Stimulated activated memory B cell treated with anti-CD40 and anti-IgM and Interleukin-4, amounts not matched to agents 10 μg/mL and 1 μg/mL and 100 μg/mL, for 72 hours (primary cell): ENCODE measurements around the gene TSPAN9.

Source experiments
- ATAC-seq: fragments of 150-1000 bp; cut with Tn5 transposase; 2 replicates; pipeline ENCODE4 v1.10.0; 2021
- H3K27ac Mint-ChIP-seq: one replicate; pipeline ENCODE4 v1.8.0; 2022; ENCODE audit warnings: mild to moderate bottlenecking, mixed read lengths
- H3K27me3 Mint-ChIP-seq: one replicate; pipeline ENCODE4 v1.8.0; 2022; ENCODE audit warnings: mixed read lengths
- H3K36me3 Mint-ChIP-seq: one replicate; pipeline ENCODE4 v1.8.0; 2022; ENCODE audit warnings: mixed read lengths
- H3K4me1 Mint-ChIP-seq: one replicate; pipeline ENCODE4 v1.8.0; 2022; ENCODE audit warnings: mixed read lengths
- H3K4me3 Mint-ChIP-seq: one replicate; pipeline ENCODE4 v1.8.0; 2022; ENCODE audit warnings: mild to moderate bottlenecking, moderate library complexity, mixed read lengths
- H3K9me3 Mint-ChIP-seq: one replicate; pipeline ENCODE4 v1.8.0; 2022; ENCODE audit warnings: mixed read lengths

TSPAN9 gene

GRCh38 chr12:3282384-3282670, 205.1 kb downstream of the TSPAN9 start:
- no peaks in the 10 kb centered on the region for H3K36me3 Mint-ChIP-seq
- peaks cover 56% of the 10 kb centered on the region for H3K27me3 Mint-ChIP-seq
- no peak for ATAC-seq
- peaks cover 17% of the 10 kb centered on the region for H3K4me1 Mint-ChIP-seq
- H3K27ac Mint-ChIP-seq, result no peak overlapping the region
- H3K4me3 Mint-ChIP-seq, result no peak overlapping the region
- H3K9me3 Mint-ChIP-seq, result no peaks in the 10 kb centered on the region

- Mint-ChIP-seq H3K9me3 (no peaks in the 10 kb centered on the region), H3K27ac (no peak overlapping the region), H3K4me1 (peaks cover 17% of the 10 kb centered on the region), H3K36me3 (no peaks in the 10 kb centered on the region), H3K27me3 (peaks cover 52% of the 10 kb centered on the region), H3K4me3 (no peak overlapping the region)
- ATAC-seq, result peak; percentile 2
Observed at GRCh38 chr12:3283137-3283680, 206.0 kb downstream of the TSPAN9 start.

GRCh38 chr12:3284405-3284804, 207.2 kb downstream of the TSPAN9 start:
- Mint-ChIP-seq H3K4me3 (no peak overlapping the region), H3K9me3 (no peaks in the 10 kb centered on the region), H3K27me3 (peaks cover 40% of the 10 kb centered on the region), H3K36me3 (no peaks in the 10 kb centered on the region), H3K27ac (no peak overlapping the region), H3K4me1 (peaks cover 17% of the 10 kb centered on the region)
- no peak for ATAC-seq

- H3K9me3 Mint-ChIP-seq, result no peaks in the 10 kb centered on the region
- peaks cover 32% of the 10 kb centered on the region for H3K27me3 Mint-ChIP-seq
- no peaks in the 10 kb centered on the region for H3K36me3 Mint-ChIP-seq
- H3K4me3 Mint-ChIP-seq, result no peak overlapping the region
- peaks cover 17% of the 10 kb centered on the region for H3K4me1 Mint-ChIP-seq
- H3K27ac Mint-ChIP-seq, result no peak overlapping the region
- ATAC-seq, result no peak
Observed at GRCh38 chr12:3285570-3285969, 208.4 kb downstream of the TSPAN9 start.

GRCh38 chr12:3288690-3289089, 211.5 kb downstream of the TSPAN9 start:
- no peak for ATAC-seq
- no peaks in the 10 kb centered on the region for H3K4me1 Mint-ChIP-seq
- no peak overlapping the region for H3K4me3 Mint-ChIP-seq
- peaks cover 42% of the 10 kb centered on the region for H3K27me3 Mint-ChIP-seq
- H3K36me3 Mint-ChIP-seq, result no peaks in the 10 kb centered on the region
- no peaks in the 10 kb centered on the region for H3K9me3 Mint-ChIP-seq
- no peak overlapping the region for H3K27ac Mint-ChIP-seq

- no peak for ATAC-seq
Observed at GRCh38 chr12:3289702-3290101, 212.5 kb downstream of the TSPAN9 start.

GRCh38 chr12:3291939-3292338, 214.8 kb downstream of the TSPAN9 start:
- Mint-ChIP-seq H3K27ac (no peak overlapping the region), H3K36me3 (no peaks in the 10 kb centered on the region), H3K27me3 (peaks cover 41% of the 10 kb centered on the region), H3K4me3 (no peak overlapping the region), H3K4me1 (no peaks in the 10 kb centered on the region), H3K9me3 (no peaks in the 10 kb centered on the region)
- no peak for ATAC-seq

More at GRCh38 chr12:3289702-3290101, 212.5 kb downstream of the TSPAN9 start:
- peaks cover 33% of the 10 kb centered on the region for H3K27me3 Mint-ChIP-seq
- H3K36me3 Mint-ChIP-seq, result no peaks in the 10 kb centered on the region
- no peaks in the 10 kb centered on the region for H3K4me1 Mint-ChIP-seq
- no peak overlapping the region for H3K27ac Mint-ChIP-seq
- H3K4me3 Mint-ChIP-seq, result no peak overlapping the region
- H3K9me3 Mint-ChIP-seq, result no peaks in the 10 kb centered on the region

- ATAC-seq, result no peak
- no peaks in the 10 kb centered on the region for H3K9me3 Mint-ChIP-seq
- peaks cover 41% of the 10 kb centered on the region for H3K27me3 Mint-ChIP-seq
- no peak overlapping the region for H3K27ac Mint-ChIP-seq
- no peaks in the 10 kb centered on the region for H3K36me3 Mint-ChIP-seq
- no peaks in the 10 kb centered on the region for H3K4me1 Mint-ChIP-seq
- H3K4me3 Mint-ChIP-seq, result no peak overlapping the region
Observed at GRCh38 chr12:3292677-3293412, 215.7 kb downstream of the TSPAN9 start.

- Mint-ChIP-seq H3K27ac (no peak overlapping the region), H3K4me3 (no peak overlapping the region), H3K9me3 (no peaks in the 10 kb centered on the region), H3K36me3 (no peaks in the 10 kb centered on the region), H3K4me1 (no peaks in the 10 kb centered on the region), H3K27me3 (peaks cover 49% of the 10 kb centered on the region)
- no peak for ATAC-seq
Observed at GRCh38 chr12:3293446-3294161, 216.4 kb downstream of the TSPAN9 start.

- H3K36me3 Mint-ChIP-seq, result no peaks in the 10 kb centered on the region
- H3K27me3 Mint-ChIP-seq, result peaks cover 56% of the 10 kb centered on the region
- no peaks in the 10 kb centered on the region for H3K4me1 Mint-ChIP-seq
- no peak overlapping the region for H3K4me3 Mint-ChIP-seq
- H3K27ac Mint-ChIP-seq, result no peak overlapping the region
- ATAC-seq, result no peak
- H3K9me3 Mint-ChIP-seq, result no peaks in the 10 kb centered on the region
Observed at GRCh38 chr12:3294481-3294911, 217.3 kb downstream of the TSPAN9 start.

- no peak for ATAC-seq
- Mint-ChIP-seq H3K27me3 (peaks cover 56% of the 10 kb centered on the region), H3K36me3 (no peaks in the 10 kb centered on the region), H3K4me1 (peaks cover 7% of the 10 kb centered on the region), H3K9me3 (no peaks in the 10 kb centered on the region), H3K27ac (no peak overlapping the region), H3K4me3 (no peak overlapping the region)
Observed at GRCh38 chr12:3295225-3295624, 218.0 kb downstream of the TSPAN9 start.

GRCh38 chr12:3295646-3296408, 218.6 kb downstream of the TSPAN9 start:
- H3K27ac Mint-ChIP-seq, result no peak overlapping the region
- H3K27me3 Mint-ChIP-seq, result peaks cover 56% of the 10 kb centered on the region
- H3K36me3 Mint-ChIP-seq, result no peaks in the 10 kb centered on the region
- H3K4me3 Mint-ChIP-seq, result no peak overlapping the region
- peaks cover 13% of the 10 kb centered on the region for H3K4me1 Mint-ChIP-seq
- no peaks in the 10 kb centered on the region for H3K9me3 Mint-ChIP-seq
- ATAC-seq, result no peak

GRCh38 chr12:3296409-3296701, 219.2 kb downstream of the TSPAN9 start:
- Mint-ChIP-seq H3K27me3 (peaks cover 55% of the 10 kb centered on the region), H3K4me3 (no peak overlapping the region), H3K9me3 (no peaks in the 10 kb centered on the region), H3K36me3 (no peaks in the 10 kb centered on the region), H3K27ac (no peak overlapping the region), H3K4me1 (peaks cover 15% of the 10 kb centered on the region)
- ATAC-seq, result no peak

GRCh38 chr12:3298603-3299002, 221.4 kb downstream of the TSPAN9 start:
- no peak overlapping the region for H3K4me3 Mint-ChIP-seq
- H3K9me3 Mint-ChIP-seq, result no peaks in the 10 kb centered on the region
- H3K27me3 Mint-ChIP-seq, result peaks cover 42% of the 10 kb centered on the region
- H3K27ac Mint-ChIP-seq, result no peak overlapping the region
- H3K36me3 Mint-ChIP-seq, result no peaks in the 10 kb centered on the region
- ATAC-seq, result no peak
- peaks cover 15% of the 10 kb centered on the region for H3K4me1 Mint-ChIP-seq

- peaks cover 55% of the 10 kb centered on the region for H3K27me3 Mint-ChIP-seq
- H3K27ac Mint-ChIP-seq, result peak overlapping the region; percentile 36
Observed at GRCh38 chr12:3299929-3300832, 223.0 kb downstream of the TSPAN9 start.

More at GRCh38 chr12:3299929-3300832, 223.0 kb downstream of the TSPAN9 start:
- peak overlapping the region; percentile 65 for H3K4me3 Mint-ChIP-seq
- H3K9me3 Mint-ChIP-seq, result no peaks in the 10 kb centered on the region
- H3K36me3 Mint-ChIP-seq, result no peaks in the 10 kb centered on the region
- H3K4me1 Mint-ChIP-seq, result peaks cover 15% of the 10 kb centered on the region
- peak; percentile 85 for ATAC-seq
